HG03575 (cell line): ENCODE data around the gene VCPKMT.
A peak's percentile ranks its signal among the peaks of the same experiment; 100 is the strongest.

ENCODE experiments used
- ATAC-seq: cut with Tn5 transposase; IDR thresholded peaks from one replicate; pipeline ENCODE4 v1.9.1; 2021; ENCODE audit not compliant: unreplicated experiment, insufficient number of reproducible peaks, low FRiP score; ENCODE audit errors: extremely low read depth

VCPKMT gene

GRCh38 chr14:50116181-50116956 lies at the start of gene VCPKMT:
Gene VCPKMT (minus strand): TSS chr14:50116572. CDS start chr14:50116552, 20 bp downstream.
- ATAC-seq: peak; percentile 66

- no peak for ATAC-seq
These were observed 39.7 kb upstream of the VCPKMT start for GRCh38 chr14:50156111-50156510.

DNA sequence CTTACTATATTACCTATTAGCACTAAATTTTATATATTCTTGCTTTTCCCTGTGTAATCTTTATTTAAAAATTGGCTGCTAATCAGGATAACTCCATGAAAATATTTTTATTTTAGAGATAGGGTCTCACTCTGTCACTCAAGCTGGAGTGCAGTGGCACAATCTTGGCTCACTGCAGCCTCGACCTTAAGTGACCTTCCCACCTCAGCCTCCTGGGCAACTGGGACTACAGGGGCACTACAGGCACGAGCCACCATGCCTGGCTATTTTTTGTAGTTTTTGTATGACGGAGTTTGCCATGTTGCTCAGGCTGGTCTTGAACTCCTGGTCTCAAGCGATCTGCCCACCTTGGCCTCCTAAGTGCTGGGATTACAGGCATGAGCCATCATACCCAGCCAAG lies 32.4 kb upstream of the VCPKMT start:
- ATAC-seq: no peak

- no peak for ATAC-seq
These were observed 22.8 kb upstream of the VCPKMT start for GRCh38 chr14:50139192-50139591.

GRCh38 chr14:50127802-50128201 lies 11.4 kb upstream of the VCPKMT start:
- ATAC-seq: no peak

DNA sequence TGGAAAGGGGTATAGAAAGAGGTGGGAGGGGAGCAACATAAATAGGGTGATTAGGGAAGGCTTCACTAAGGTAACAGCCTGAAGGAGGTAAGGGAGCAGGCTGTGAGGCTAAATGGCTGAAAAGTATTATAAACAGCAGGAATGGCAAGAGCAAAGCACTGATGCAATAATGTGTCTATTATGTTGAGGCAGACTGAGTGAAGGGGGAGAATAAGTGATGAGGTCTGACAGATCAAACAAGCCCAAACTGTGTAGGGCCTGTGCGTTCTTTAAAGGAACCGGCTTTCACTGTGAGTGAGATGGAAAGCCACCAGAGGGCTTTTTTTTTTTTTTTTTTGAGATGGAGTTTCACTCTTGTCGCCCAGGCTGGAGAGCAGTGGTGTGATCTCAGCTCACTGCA lies 6.7 kb upstream of the VCPKMT start:
- ATAC-seq: no peak

DNA sequence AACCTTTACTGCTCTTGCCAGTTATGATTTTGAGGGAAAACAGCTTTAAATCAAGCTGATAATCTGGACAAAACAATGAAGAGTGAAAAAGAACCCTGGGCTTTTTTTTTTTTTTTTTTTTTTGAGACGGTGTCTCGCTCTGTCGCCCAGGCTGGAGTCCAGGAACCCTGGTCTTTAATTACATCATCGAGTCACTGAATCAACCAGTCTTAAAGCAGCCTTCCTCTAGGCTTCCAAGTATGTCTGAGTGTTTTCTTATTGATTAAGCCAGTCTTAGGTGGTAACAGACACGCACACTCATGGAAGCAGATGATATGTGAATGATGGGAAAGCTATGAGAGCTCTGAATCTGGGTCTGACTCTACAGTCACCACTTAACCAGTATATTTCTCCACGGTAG lies 5.9 kb upstream of the VCPKMT start:
- ATAC-seq: no peak

- no peak for ATAC-seq
These were observed 5.1 kb upstream of the VCPKMT start for GRCh38 chr14:50121486-50121885.

DNA sequence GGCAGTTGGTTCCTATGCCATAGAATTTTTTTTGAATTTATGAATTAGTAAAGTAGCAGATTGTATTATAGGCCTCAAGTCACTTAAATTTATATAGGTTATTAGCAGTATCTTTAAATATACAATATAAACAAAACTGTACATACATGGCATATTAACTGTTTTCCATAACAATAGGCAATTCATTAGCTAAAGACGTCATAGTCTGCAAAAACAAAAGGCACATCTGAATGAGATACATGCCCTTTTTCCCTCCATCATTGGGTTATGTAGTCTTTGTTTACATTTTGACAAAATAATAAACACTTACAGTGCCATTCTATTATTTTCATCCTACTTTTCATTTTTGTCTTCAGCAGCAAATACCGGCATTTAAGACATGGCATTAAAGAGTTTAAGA lies 1.1 kb upstream of the VCPKMT start:
- no peak for ATAC-seq

DNA sequence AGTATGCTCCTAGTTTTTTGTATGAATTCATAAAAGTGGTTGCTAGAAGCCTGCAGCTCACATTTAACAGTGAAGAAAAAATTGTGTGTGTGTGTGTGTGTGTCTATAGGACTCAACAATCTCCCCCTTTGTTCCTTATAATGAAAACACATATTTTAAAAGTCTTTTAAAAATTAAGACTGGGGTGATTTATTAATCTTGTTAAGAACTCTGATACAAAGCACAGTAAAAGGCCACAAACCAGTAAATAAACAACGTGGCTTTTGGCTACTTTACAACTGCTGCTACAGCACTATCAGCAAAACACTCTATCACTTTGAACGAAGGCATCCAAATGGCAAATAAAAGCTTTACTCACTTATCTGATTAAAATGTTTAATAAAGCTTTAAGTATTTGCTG lies 594 bp upstream of the VCPKMT start:
- ATAC-seq: no peak

- no peak for ATAC-seq
These were observed 2.9 kb downstream of the VCPKMT start for GRCh38 chr14:50113381-50114035.

GRCh38 chr14:50110323-50111037 lies 5.9 kb downstream of the VCPKMT start:
- ATAC-seq: no peak

GRCh38 chr14:50109342-50109741 lies 7.0 kb downstream of the VCPKMT start:
- no peak for ATAC-seq

GRCh38 chr14:50107850-50108249 lies 8.5 kb downstream of the VCPKMT start:
- ATAC-seq: no peak

DNA sequence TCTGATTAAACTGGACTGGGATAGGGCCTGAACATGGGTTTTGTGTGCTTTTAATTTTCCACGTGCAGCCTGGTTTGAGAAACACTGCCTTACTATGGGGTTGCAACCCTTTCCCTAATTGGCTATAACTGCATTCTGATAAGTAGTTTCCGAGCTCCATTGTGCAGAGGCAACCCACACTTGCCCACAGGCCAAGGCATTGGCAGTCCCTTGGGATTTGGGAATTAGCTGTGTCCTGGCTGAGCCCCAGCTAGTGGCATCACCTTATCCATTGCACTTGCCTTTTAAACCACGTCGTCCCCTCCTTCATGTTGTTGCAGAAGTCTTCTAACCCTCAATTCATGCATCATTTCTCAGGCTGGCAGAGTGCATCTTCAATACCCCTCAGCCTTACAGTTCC lies 10.2 kb downstream of the VCPKMT start:
- ATAC-seq: no peak

GRCh38 chr14:50103558-50103957 lies 12.8 kb downstream of the VCPKMT start:
- no peak for ATAC-seq

- no peak for ATAC-seq
These were observed 15.0 kb downstream of the VCPKMT start for GRCh38 chr14:50101417-50101816.

GRCh38 chr14:50100805-50101204 lies 15.6 kb downstream of the VCPKMT start:
- ATAC-seq: no peak

DNA sequence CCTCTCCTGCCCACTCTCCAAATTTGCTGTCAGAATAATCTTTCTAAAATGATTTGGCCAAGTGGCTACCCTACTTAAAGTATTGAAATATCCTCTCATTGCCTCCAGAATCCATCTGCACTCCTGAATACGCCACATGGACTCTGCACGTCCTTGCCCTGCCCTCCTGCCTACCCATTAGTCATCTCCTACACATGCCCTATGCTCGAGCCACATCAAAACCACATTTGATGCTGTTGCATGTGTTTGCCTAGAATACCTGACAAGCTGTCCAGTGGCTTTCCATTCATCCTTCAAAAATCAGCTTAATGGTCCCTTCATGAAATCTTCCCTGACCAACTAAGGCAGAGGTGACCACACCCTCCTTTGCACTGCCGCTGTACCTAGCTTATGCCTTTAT lies 17.0 kb downstream of the VCPKMT start:
- no peak for ATAC-seq

DNA sequence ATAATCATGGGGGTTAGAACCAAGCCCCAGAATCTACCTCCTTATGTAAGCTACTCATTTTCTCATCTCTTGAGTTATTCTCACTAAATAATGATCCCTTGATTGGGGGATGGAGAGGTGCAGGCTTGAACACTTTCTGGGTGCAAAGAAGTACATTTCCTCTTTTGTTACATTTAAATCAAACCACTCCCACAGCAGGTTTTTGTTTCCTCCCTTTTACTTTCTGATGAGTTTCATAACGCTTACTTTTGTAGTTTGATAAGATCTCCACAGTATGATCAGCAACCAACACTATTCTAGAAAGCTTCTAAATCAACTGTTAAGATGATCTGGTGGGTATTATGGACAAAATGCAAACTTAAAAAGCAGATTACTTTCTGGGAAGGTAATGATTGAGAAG lies 20.5 kb downstream of the VCPKMT start:
- no peak for ATAC-seq
